Measurements from ENCODE around the gene CEP170B. TPM values are rescaled to one million over a fixed set of nuclear protein-coding genes. Genes with fewer than 3 reads are reported as not detected.

CEP170B gene
- total RNA-seq, 1 donor from 2014 or later: 26.5 TPM

GRCh38 chr14:104875412-104875751, 10.3 kb downstream of the CEP170B start:
- TF ChIP-seq, protein P1, sequence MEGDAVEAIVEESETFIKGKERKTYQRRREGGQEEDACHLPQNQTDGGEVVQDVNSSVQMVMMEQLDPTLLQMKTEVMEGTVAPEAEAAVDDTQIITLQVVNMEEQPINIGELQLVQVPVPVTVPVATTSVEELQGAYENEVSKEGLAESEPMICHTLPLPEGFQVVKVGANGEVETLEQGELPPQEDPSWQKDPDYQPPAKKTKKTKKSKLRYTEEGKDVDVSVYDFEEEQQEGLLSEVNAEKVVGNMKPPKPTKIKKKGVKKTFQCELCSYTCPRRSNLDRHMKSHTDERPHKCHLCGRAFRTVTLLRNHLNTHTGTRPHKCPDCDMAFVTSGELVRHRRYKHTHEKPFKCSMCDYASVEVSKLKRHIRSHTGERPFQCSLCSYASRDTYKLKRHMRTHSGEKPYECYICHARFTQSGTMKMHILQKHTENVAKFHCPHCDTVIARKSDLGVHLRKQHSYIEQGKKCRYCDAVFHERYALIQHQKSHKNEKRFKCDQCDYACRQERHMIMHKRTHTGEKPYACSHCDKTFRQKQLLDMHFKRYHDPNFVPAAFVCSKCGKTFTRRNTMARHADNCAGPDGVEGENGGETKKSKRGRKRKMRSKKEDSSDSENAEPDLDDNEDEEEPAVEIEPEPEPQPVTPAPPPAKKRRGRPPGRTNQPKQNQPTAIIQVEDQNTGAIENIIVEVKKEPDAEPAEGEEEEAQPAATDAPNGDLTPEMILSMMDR (conservative IDR thresholded peaks at IDR 0.05): no peak
- no peak overlapping the region for H3K27ac Mint-ChIP-seq
- no peak for DNase-seq (ENCODE audit: extremely low spot score, unreplicated experiment)
- no peaks in the 10 kb centered on the region for H3K9me3 Mint-ChIP-seq
- H3K27me3 Mint-ChIP-seq: no peaks in the 10 kb centered on the region
- H3K4me3 Mint-ChIP-seq: no peak overlapping the region
- H3K36me3 Mint-ChIP-seq: no peaks in the 10 kb centered on the region
- peaks cover 7% of the 10 kb centered on the region for H3K4me1 Mint-ChIP-seq (ENCODE audit: unreplicated experiment)

GRCh38 chr14:104875811-104876210, 10.7 kb downstream of the CEP170B start:
- no peaks in the 10 kb centered on the region for H3K27me3 Mint-ChIP-seq
- peaks cover 7% of the 10 kb centered on the region for H3K4me1 Mint-ChIP-seq (ENCODE audit: unreplicated experiment)
- TF ChIP-seq, protein P1 (conservative IDR thresholded peaks at IDR 0.05): no peak
- DNase-seq (ENCODE audit: extremely low spot score, unreplicated experiment): no peak
- H3K36me3 Mint-ChIP-seq: no peaks in the 10 kb centered on the region
- H3K4me3 Mint-ChIP-seq: no peak overlapping the region
- no peak overlapping the region for H3K27ac Mint-ChIP-seq
- H3K9me3 Mint-ChIP-seq: no peaks in the 10 kb centered on the region

DNA sequence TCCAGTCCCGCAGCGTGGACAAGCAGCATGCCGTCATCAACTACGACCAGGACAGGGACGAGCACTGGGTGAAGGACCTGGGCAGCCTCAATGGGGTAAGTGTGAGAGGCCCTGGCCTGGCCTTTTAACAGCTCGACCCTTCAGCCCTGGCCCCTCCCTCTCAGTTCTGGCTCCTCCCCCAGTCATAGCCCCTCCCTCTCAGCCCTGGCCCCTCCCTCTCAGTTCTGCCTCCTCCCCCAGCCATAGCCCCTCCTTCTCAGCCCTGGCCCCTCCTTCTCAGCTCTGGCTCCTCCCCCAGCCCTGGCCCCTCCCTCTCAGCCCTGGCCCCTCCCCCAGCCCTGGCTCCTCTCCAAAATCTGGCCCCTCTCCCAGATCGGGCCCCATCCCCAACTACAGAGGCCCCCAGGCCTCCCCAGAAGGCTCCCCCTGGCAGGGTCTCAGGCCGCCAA, 11.2 kb downstream of the CEP170B start:
- peaks cover 7% of the 10 kb centered on the region for H3K4me1 Mint-ChIP-seq (ENCODE audit: unreplicated experiment)
- no peaks in the 10 kb centered on the region for H3K9me3 Mint-ChIP-seq
- H3K27ac Mint-ChIP-seq: no peak overlapping the region
- H3K4me3 Mint-ChIP-seq: no peak overlapping the region
- no peaks in the 10 kb centered on the region for H3K36me3 Mint-ChIP-seq
- TF ChIP-seq, protein P1 (conservative IDR thresholded peaks at IDR 0.05): no peak
- H3K27me3 Mint-ChIP-seq: no peaks in the 10 kb centered on the region
- no peak for DNase-seq (ENCODE audit: extremely low spot score, unreplicated experiment)

- Mint-ChIP-seq H3K4me1 (ENCODE audit: unreplicated experiment) (peaks cover 7% of the 10 kb centered on the region), H3K27ac (no peak overlapping the region), H3K4me3 (no peak overlapping the region), H3K27me3 (no peaks in the 10 kb centered on the region), H3K36me3 (no peaks in the 10 kb centered on the region), H3K9me3 (no peaks in the 10 kb centered on the region)
- no peak for DNase-seq (ENCODE audit: extremely low spot score, unreplicated experiment)
- TF ChIP-seq, protein P1 (conservative IDR thresholded peaks at IDR 0.05): no peak
Observed at GRCh38 chr14:104877066-104877805, 12.2 kb downstream of the CEP170B start.

GRCh38 chr14:104877806-104878550, 12.9 kb downstream of the CEP170B start:
- Mint-ChIP-seq H3K27me3 (no peaks in the 10 kb centered on the region), H3K27ac (no peak overlapping the region), H3K4me3 (no peak overlapping the region), H3K36me3 (no peaks in the 10 kb centered on the region), H3K4me1 (ENCODE audit: unreplicated experiment) (no peaks in the 10 kb centered on the region), H3K9me3 (no peaks in the 10 kb centered on the region)
- DNase-seq (ENCODE audit: extremely low spot score, unreplicated experiment): no peak
- TF ChIP-seq, protein P1 (conservative IDR thresholded peaks at IDR 0.05): no peak
